GM10248 (cell line): ENCODE measurements around the gene ATG12.

Experiments
- CTCF ChIA-PET: fragments of 300-600 bp; sonication (Branson Sonifier 250); formaldehyde crosslinking; extraction: SDS; loops from one replicate; lab custom pipeline; 2021; ENCODE audit warnings: antibody characterized with exemption; lab: Yijun Ruan, JAX
- POLR2A ChIA-PET: fragments of 350-650 bp; sonication (Branson Sonifier 250); formaldehyde crosslinking; extraction: SDS; loops from one replicate; lab custom pipeline; 2020; ENCODE audit warnings: antibody characterized with exemption; lab: Yijun Ruan, JAX
- DNase-seq: peaks from one replicate; pipeline ENCODE4 v3.0.0; 2012; ENCODE audit errors: extremely low spot score
- CTCF ChIP-seq: IDR thresholded peaks from 2 replicates; pipeline ENCODE4 v1.5.1; 2012; ENCODE audit warnings: mild to moderate bottlenecking, low read depth; ENCODE audit errors: extremely low read depth, missing control alignments, control extremely low read depth

The ATG12 gene

GRCh38 chr5:115843444-115844130 is 2.2 kb upstream of the ATG12 start:
- DNase-seq, result no peak
- no peak for TF ChIP-seq CTCF
- CTCF ChIA-PET, result interaction anchor here (0.9 to 1.5 kb wide), 4 partner anchors 10 to 226 kb away, joined by 3 to 4 read pairs (median 4); no protein-coding TSS in a partner anchor
- POLR2A ChIA-PET, result no interaction called here

- no peak for DNase-seq
- ChIA-PET POLR2A (no interaction called here), CTCF (interaction anchor here (0.9 to 1.5 kb wide), 4 partner anchors 10 to 227 kb away, joined by 3 to 4 read pairs (median 4); no protein-coding TSS in a partner anchor)
- no peak for TF ChIP-seq CTCF
These were observed 1.6 kb upstream of the ATG12 start for GRCh38 chr5:115842952-115843351.

DNA sequence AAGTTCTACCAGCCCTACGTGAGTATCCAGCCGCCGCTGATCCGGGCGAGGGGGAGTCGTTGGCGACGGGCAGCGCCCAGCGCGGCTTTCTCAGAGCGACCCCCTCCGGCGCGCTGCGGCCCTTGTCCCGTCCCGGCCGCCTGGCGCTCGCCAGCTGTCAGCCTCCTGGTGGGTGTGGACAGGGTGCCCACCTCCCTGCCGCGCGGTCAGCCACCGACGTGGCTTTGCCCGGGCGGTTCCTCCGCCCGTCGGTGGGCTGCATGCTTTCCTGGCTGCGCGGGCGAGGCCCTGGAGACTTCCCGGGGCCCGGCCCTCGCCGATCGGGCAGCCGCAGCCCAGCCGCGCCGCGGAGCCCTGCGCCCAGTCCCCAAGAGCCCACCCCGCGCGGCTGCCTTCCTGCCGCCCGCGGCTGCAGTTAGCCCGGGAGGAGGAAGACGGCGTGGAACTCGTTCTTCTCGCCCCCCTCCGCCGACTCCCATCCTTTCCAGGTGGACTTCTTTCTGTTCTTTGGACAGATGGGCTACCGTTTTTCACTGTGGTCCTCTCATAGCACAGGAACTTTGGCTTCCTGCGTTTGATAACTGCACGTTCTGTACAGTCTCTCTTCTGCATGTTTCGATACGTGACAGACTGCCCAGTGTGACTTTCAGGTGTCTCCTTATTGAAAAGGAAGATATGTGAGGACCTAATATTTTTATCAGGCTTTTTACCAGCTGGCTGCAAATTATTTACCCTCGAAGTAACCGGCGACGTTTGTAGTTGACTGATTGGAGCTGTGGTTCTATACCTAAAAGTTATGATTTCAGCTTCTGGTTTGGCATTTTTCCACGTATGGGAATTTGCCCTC is 947 bp upstream of the ATG12 start:
- peak; percentile 44 for TF ChIP-seq CTCF
- CTCF ChIA-PET, result interaction anchor here (0.9 to 2.0 kb wide), 5 partner anchors 11 to 227 kb away, joined by 3 to 8 read pairs (median 4); no protein-coding TSS in a partner anchor
- POLR2A ChIA-PET, result no interaction called here
- DNase-seq, result peak; percentile 20

DNA sequence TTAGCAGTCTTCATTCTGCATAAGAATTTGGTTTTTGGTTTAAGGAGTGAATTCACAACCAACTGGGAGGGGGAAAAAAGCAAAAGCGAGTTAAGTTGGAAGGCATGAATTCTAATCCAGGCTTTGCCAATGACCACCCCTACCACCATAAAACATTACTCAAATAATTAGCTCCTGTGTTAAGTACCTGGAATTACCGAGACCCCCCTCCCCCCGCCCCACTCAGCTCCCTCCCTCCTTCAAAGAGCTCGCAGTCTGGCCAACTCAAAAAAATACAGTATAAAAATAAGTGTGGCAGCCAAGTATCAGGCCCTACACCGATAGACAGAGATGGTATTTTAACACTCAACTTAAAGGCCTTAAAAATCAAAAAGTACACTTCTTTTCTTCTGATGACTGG is 492 bp downstream of the ATG12 start:
- no peak for TF ChIP-seq CTCF
- CTCF ChIA-PET, result interaction anchor here (1.0 to 3.0 kb wide), 6 partner anchors 9 to 227 kb away, joined by 3 to 15 read pairs (median 6); no protein-coding TSS in a partner anchor
- no peak for DNase-seq
- POLR2A ChIA-PET, result no interaction called here

- CTCF ChIA-PET, result interaction anchor here (1.1 to 3.0 kb wide), 7 partner anchors 11 to 530 kb away, joined by 3 to 15 read pairs (median 5); no protein-coding TSS in a partner anchor
- DNase-seq, result peak; percentile 47
- POLR2A ChIA-PET, result no interaction called here
These were observed 2.4 kb downstream of the ATG12 start for GRCh38 chr5:115838885-115839518.

More at GRCh38 chr5:115838885-115839518, 2.4 kb downstream of the ATG12 start:
- peak; percentile 52 for TF ChIP-seq CTCF
